ENCODE data around the gene GJB3.

DNA sequence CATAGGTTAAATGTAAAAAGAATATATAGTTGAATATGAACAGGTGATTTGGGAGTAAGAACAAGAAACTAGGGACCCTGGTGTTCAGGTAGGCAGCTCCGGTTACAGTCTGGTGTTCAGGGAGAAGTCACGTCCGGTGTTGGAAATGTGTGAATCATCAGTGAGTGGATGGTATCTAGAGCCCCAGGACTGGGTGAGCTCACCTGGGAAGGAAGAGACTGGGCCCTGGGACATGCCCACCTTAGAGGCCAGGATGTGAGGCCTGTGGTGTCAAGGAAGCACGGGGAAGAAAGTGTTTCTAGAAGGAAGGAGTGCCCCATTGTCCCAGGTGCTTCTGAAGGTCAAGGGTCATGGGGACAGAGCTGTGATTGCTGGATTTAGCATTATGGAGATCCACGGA, 1.5 kb upstream of the GJB3 start:
- TF ChIP-seq, protein P1, sequence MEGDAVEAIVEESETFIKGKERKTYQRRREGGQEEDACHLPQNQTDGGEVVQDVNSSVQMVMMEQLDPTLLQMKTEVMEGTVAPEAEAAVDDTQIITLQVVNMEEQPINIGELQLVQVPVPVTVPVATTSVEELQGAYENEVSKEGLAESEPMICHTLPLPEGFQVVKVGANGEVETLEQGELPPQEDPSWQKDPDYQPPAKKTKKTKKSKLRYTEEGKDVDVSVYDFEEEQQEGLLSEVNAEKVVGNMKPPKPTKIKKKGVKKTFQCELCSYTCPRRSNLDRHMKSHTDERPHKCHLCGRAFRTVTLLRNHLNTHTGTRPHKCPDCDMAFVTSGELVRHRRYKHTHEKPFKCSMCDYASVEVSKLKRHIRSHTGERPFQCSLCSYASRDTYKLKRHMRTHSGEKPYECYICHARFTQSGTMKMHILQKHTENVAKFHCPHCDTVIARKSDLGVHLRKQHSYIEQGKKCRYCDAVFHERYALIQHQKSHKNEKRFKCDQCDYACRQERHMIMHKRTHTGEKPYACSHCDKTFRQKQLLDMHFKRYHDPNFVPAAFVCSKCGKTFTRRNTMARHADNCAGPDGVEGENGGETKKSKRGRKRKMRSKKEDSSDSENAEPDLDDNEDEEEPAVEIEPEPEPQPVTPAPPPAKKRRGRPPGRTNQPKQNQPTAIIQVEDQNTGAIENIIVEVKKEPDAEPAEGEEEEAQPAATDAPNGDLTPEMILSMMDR (IDR thresholded peaks at IDR 0.05 in 2 of 3, conservative IDR thresholded peaks at IDR 0.05 in 1 of 3; ENCODE audit: insufficient read depth in 2 of 3, low read depth in 1 of 3, low read length in 3 of 3), result no peak
- no peak for TF ChIP-seq ZNF24 (IDR thresholded peaks at IDR 0.05)
- TF ChIP-seq HDAC1 (IDR thresholded peaks at IDR 0.05), result no peak

All from K562 (cell line).